Measurements from ENCODE around the gene DBT. TPM values are rescaled to one million over a fixed set of nuclear protein-coding genes. Genes with fewer than 3 reads are reported as not detected.

Gene DBT
- total RNA-seq, 1 donor from 2014 or later, result 11.4 TPM

GRCh38 chr1:100230765-100231164, 18.9 kb downstream of the DBT start:
- Mint-ChIP-seq H3K4me1 (ENCODE audit: low read depth, unreplicated experiment) (no peaks in the 10 kb centered on the region), H3K27ac (ENCODE audit: unreplicated experiment) (no peak overlapping the region), H3K27me3 (ENCODE audit: unreplicated experiment) (peaks cover 2% of the 10 kb centered on the region), H3K9me3 (ENCODE audit: unreplicated experiment) (no peaks in the 10 kb centered on the region), H3K4me3 (ENCODE audit: unreplicated experiment) (no peak overlapping the region), H3K36me3 (ENCODE audit: unreplicated experiment) (no peaks in the 10 kb centered on the region)
- no peak for TF ChIP-seq CTCF (IDR thresholded peaks at IDR 0.05; ENCODE audit: partially characterized antibody, unreplicated experiment)
- DNase-seq, result no peak

GRCh38 chr1:100229681-100230443, 19.8 kb downstream of the DBT start:
- no peaks in the 10 kb centered on the region for H3K4me1 Mint-ChIP-seq (ENCODE audit: low read depth, unreplicated experiment)
- no peaks in the 10 kb centered on the region for H3K36me3 Mint-ChIP-seq (ENCODE audit: unreplicated experiment)
- no peak overlapping the region for H3K27ac Mint-ChIP-seq (ENCODE audit: unreplicated experiment)
- no peak for TF ChIP-seq CTCF (IDR thresholded peaks at IDR 0.05; ENCODE audit: partially characterized antibody, unreplicated experiment)
- no peak for DNase-seq
- peaks cover 2% of the 10 kb centered on the region for H3K27me3 Mint-ChIP-seq (ENCODE audit: unreplicated experiment)
- H3K4me3 Mint-ChIP-seq (ENCODE audit: unreplicated experiment), result no peak overlapping the region
- no peaks in the 10 kb centered on the region for H3K9me3 Mint-ChIP-seq (ENCODE audit: unreplicated experiment)

GRCh38 chr1:100222428-100222827, 27.2 kb downstream of the DBT start:
- TF ChIP-seq CTCF (IDR thresholded peaks at IDR 0.05; ENCODE audit: partially characterized antibody, unreplicated experiment), result no peak
- Mint-ChIP-seq H3K36me3 (ENCODE audit: unreplicated experiment) (no peaks in the 10 kb centered on the region), H3K4me1 (ENCODE audit: low read depth, unreplicated experiment) (no peaks in the 10 kb centered on the region), H3K27ac (ENCODE audit: unreplicated experiment) (no peak overlapping the region), H3K27me3 (ENCODE audit: unreplicated experiment) (no peaks in the 10 kb centered on the region), H3K4me3 (ENCODE audit: unreplicated experiment) (no peak overlapping the region), H3K9me3 (ENCODE audit: unreplicated experiment) (no peaks in the 10 kb centered on the region)
- no peak for DNase-seq

GRCh38 chr1:100219883-100220282, 29.8 kb downstream of the DBT start:
- Mint-ChIP-seq H3K9me3 (ENCODE audit: unreplicated experiment) (no peaks in the 10 kb centered on the region), H3K36me3 (ENCODE audit: unreplicated experiment) (no peaks in the 10 kb centered on the region), H3K27ac (ENCODE audit: unreplicated experiment) (no peak overlapping the region), H3K27me3 (ENCODE audit: unreplicated experiment) (no peaks in the 10 kb centered on the region), H3K4me3 (ENCODE audit: unreplicated experiment) (no peak overlapping the region), H3K4me1 (ENCODE audit: low read depth, unreplicated experiment) (no peaks in the 10 kb centered on the region)
- TF ChIP-seq CTCF (IDR thresholded peaks at IDR 0.05; ENCODE audit: partially characterized antibody, unreplicated experiment), result no peak
- DNase-seq, result no peak

- H3K36me3 Mint-ChIP-seq (ENCODE audit: unreplicated experiment), result no peaks in the 10 kb centered on the region
- H3K27me3 Mint-ChIP-seq (ENCODE audit: unreplicated experiment), result no peaks in the 10 kb centered on the region
- no peaks in the 10 kb centered on the region for H3K9me3 Mint-ChIP-seq (ENCODE audit: unreplicated experiment)
- no peaks in the 10 kb centered on the region for H3K4me1 Mint-ChIP-seq (ENCODE audit: low read depth, unreplicated experiment)
- TF ChIP-seq CTCF (IDR thresholded peaks at IDR 0.05; ENCODE audit: partially characterized antibody, unreplicated experiment), result no peak
- no peak for DNase-seq
- H3K27ac Mint-ChIP-seq (ENCODE audit: unreplicated experiment), result no peak overlapping the region
- H3K4me3 Mint-ChIP-seq (ENCODE audit: unreplicated experiment), result no peak overlapping the region
These were observed 30.2 kb downstream of the DBT start for GRCh38 chr1:100219457-100219856.
